ENCODE results near the gene IL20RB.

The IL20RB gene, protein sequence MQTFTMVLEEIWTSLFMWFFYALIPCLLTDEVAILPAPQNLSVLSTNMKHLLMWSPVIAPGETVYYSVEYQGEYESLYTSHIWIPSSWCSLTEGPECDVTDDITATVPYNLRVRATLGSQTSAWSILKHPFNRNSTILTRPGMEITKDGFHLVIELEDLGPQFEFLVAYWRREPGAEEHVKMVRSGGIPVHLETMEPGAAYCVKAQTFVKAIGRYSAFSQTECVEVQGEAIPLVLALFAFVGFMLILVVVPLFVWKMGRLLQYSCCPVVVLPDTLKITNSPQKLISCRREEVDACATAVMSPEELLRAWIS

GRCh38 chr3:136957751-136958288, at the start of gene IL20RB:
Gene IL20RB (plus strand): TSS chr3:136957983. CDS start chr3:136958114, 131 bp downstream.
- Histone ChIP-seq H3K4me1 (ENCODE audit: control insufficient read depth, insufficient read depth, low read length) (no peaks in the 10 kb centered on the region), H3K36me3 (ENCODE audit: control insufficient read depth, insufficient read depth, low read length) (no peaks in the 10 kb centered on the region), H3K27ac (ENCODE audit: low read depth, low read length) (no peak within 1 kb of the TSS), H3K9ac (ENCODE audit: low read length) (no peak within 1 kb of the TSS), H3K4me3 (ENCODE audit: low read length) (no peak within 1 kb of the TSS), H3K27me3 (ENCODE audit: control insufficient read depth, insufficient read depth, low read length) (no peaks in the 10 kb centered on the region)

DNA sequence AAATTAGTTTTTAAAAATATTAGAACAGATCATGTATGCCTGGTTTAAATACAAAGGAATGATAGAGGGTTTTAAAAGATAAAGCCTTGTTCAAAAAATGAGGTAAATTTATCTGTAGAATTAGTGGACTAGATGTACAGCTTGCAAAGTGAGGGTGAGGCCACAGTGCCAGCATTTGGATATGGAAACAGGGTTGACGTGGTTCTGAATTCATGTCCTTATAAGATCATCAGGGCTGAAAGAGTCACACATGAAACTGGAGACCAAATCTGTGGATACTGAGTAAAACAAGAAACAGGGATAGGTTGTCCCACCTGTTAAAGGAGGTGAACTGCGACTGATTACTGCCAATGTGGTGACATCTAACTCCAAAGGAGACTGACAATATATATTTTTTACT, 49.5 kb upstream of the IL20RB start:
- H3K9ac ChIP-seq (ENCODE audit: low read length) = no peak overlapping the region
- H3K4me3 ChIP-seq (ENCODE audit: low read length) = no peak overlapping the region
- H3K36me3 ChIP-seq (ENCODE audit: control insufficient read depth, insufficient read depth, low read length) = no peaks in the 10 kb centered on the region
- H3K4me1 ChIP-seq (ENCODE audit: control insufficient read depth, insufficient read depth, low read length) = no peaks in the 10 kb centered on the region
- no peaks in the 10 kb centered on the region for H3K27me3 ChIP-seq (ENCODE audit: control insufficient read depth, insufficient read depth, low read length)
- no peak overlapping the region for H3K27ac ChIP-seq (ENCODE audit: low read depth, low read length)

GRCh38 chr3:136909187-136909586, 48.6 kb upstream of the IL20RB start:
- Histone ChIP-seq H3K27ac (ENCODE audit: low read depth, low read length) (no peak overlapping the region), H3K36me3 (ENCODE audit: control insufficient read depth, insufficient read depth, low read length) (no peaks in the 10 kb centered on the region), H3K9ac (ENCODE audit: low read length) (no peak overlapping the region), H3K27me3 (ENCODE audit: control insufficient read depth, insufficient read depth, low read length) (no peaks in the 10 kb centered on the region), H3K4me3 (ENCODE audit: low read length) (no peak overlapping the region), H3K4me1 (ENCODE audit: control insufficient read depth, insufficient read depth, low read length) (no peaks in the 10 kb centered on the region)

GRCh38 chr3:136910697-136911096, 47.1 kb upstream of the IL20RB start:
- H3K27ac ChIP-seq (ENCODE audit: low read depth, low read length) = no peak overlapping the region
- no peak overlapping the region for H3K4me3 ChIP-seq (ENCODE audit: low read length)
- no peaks in the 10 kb centered on the region for H3K27me3 ChIP-seq (ENCODE audit: control insufficient read depth, insufficient read depth, low read length)
- no peak overlapping the region for H3K9ac ChIP-seq (ENCODE audit: low read length)
- no peaks in the 10 kb centered on the region for H3K4me1 ChIP-seq (ENCODE audit: control insufficient read depth, insufficient read depth, low read length)
- no peaks in the 10 kb centered on the region for H3K36me3 ChIP-seq (ENCODE audit: control insufficient read depth, insufficient read depth, low read length)

DNA sequence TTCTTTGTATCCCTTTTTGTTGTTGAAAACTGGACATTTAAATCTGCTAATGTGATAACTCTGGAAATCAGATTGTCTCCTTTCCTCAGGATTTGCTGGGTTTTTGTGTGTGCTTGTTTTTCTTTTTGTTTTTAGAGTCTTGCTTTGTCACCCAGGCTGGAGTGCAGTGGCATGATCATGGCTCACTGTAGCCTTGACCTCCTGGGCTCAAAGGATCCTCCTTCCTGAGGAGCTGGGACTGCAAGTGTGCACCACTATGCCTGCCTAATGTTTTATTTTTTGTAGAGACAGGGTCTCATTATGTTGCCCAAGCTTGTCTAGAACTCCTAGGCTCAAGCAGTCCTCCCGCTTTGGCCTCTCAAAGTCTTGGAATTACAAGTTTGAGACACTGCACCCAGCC, 44.6 kb upstream of the IL20RB start:
- Histone ChIP-seq H3K27me3 (ENCODE audit: control insufficient read depth, insufficient read depth, low read length) (no peaks in the 10 kb centered on the region), H3K4me3 (ENCODE audit: low read length) (no peak overlapping the region), H3K4me1 (ENCODE audit: control insufficient read depth, insufficient read depth, low read length) (no peaks in the 10 kb centered on the region), H3K27ac (ENCODE audit: low read depth, low read length) (no peak overlapping the region), H3K9ac (ENCODE audit: low read length) (no peak overlapping the region), H3K36me3 (ENCODE audit: control insufficient read depth, insufficient read depth, low read length) (no peaks in the 10 kb centered on the region)

DNA sequence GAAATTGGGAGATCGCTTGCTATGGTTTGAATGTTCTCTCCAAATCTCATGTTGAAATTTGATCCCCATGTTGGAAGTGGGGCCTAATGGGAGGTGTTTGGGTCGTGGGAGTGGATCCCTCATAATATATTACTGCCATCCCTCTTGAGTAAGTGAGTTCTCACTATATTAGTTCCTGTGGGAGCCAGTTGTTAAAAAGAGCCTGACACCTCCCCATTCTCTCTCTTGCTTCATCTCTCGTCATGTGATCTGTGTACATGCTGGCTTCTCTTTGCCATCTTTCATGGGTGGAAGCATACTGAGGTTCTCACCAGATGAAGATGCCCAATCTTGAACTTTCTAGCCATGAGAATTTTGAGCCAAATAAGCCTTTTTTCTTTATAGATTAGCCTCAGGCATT, 43.0 kb upstream of the IL20RB start:
- no peak overlapping the region for H3K27ac ChIP-seq (ENCODE audit: low read depth, low read length)
- H3K4me1 ChIP-seq (ENCODE audit: control insufficient read depth, insufficient read depth, low read length) = no peaks in the 10 kb centered on the region
- no peaks in the 10 kb centered on the region for H3K36me3 ChIP-seq (ENCODE audit: control insufficient read depth, insufficient read depth, low read length)
- no peak overlapping the region for H3K4me3 ChIP-seq (ENCODE audit: low read length)
- H3K27me3 ChIP-seq (ENCODE audit: control insufficient read depth, insufficient read depth, low read length) = no peaks in the 10 kb centered on the region
- no peak overlapping the region for H3K9ac ChIP-seq (ENCODE audit: low read length)

GRCh38 chr3:136916223-136916622, 41.6 kb upstream of the IL20RB start:
- no peak overlapping the region for H3K4me3 ChIP-seq (ENCODE audit: low read length)
- no peak overlapping the region for H3K9ac ChIP-seq (ENCODE audit: low read length)
- no peaks in the 10 kb centered on the region for H3K36me3 ChIP-seq (ENCODE audit: control insufficient read depth, insufficient read depth, low read length)
- H3K27me3 ChIP-seq (ENCODE audit: control insufficient read depth, insufficient read depth, low read length) = no peaks in the 10 kb centered on the region
- no peaks in the 10 kb centered on the region for H3K4me1 ChIP-seq (ENCODE audit: control insufficient read depth, insufficient read depth, low read length)
- H3K27ac ChIP-seq (ENCODE audit: low read depth, low read length) = no peak overlapping the region

GRCh38 chr3:136919799-136920580, 37.8 kb upstream of the IL20RB start:
- Histone ChIP-seq H3K27me3 (ENCODE audit: control insufficient read depth, insufficient read depth, low read length) (no peaks in the 10 kb centered on the region), H3K9ac (ENCODE audit: low read length) (no peak overlapping the region), H3K4me3 (ENCODE audit: low read length) (no peak overlapping the region), H3K4me1 (ENCODE audit: control insufficient read depth, insufficient read depth, low read length) (no peaks in the 10 kb centered on the region), H3K36me3 (ENCODE audit: control insufficient read depth, insufficient read depth, low read length) (no peaks in the 10 kb centered on the region), H3K27ac (ENCODE audit: low read depth, low read length) (no peak overlapping the region)

DNA sequence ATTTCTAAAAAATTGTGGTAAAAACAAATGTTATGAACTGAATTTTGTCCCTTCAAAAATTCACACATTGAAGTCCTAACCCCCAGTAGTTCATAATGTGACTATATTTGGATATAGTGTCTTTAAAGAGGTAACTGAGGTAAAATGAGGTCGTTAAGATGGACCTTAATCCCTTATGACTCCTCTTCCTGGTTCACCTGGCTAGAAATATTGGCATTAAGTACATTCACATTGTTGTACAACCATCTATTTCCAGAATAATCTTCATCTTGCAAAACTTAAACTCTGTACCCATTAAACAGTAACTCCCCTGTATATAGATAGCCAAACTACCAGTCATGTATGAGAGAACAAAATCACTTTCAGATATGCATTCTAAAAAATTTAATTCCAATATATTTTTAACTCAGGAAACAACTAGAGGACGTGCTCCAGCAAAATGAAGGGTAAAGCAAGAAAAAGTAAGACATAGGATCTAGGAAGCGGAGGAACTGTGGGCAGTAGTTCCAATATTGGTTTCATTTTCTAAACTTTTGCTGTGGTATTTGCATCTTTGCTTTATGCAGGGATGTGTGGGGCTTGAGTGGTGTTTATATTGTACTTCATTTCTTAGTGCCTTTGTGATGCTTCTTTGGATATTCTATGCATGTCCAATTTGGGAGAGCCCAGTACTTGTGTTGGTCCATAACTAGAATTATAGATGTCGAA, 36.7 kb upstream of the IL20RB start:
- no peak overlapping the region for H3K4me3 ChIP-seq (ENCODE audit: low read length)

DNA sequence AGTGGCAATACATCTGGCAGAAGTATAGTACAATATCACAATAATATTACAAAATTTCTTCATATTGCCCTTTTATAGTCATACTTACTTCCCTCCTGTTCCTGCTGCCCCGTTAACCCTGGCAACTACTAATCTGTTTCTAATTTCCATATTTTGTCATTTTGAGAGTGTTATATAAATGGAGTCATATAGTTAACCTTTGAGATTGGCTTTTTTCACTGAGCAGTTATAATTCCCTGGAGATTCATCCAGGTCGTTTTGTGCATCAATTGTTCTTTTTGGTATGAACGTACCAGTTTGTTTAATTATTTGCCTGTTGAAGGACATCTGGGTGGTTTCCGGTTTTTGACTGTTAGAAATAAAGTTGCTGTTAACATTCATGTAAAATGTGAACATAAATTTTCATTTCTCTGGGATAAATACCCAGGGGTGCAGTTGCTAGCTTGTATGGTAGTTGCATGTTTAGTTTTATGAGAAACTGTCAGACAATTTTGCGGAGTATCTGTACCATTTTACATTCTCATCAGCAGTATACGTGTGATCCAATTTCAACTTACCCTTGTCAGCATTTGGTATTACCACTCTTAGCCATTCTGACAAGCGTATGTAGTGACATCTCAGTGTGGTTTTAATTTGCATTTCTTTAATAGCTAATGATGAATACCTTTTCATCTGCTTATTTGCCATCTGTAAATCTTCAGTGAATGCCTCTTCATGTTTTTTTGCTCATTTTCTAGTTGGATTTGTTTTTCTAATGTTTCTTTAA, 32.2 kb upstream of the IL20RB start:
- Histone ChIP-seq H3K4me1 (ENCODE audit: control insufficient read depth, insufficient read depth, low read length) (peaks cover 2% of the 10 kb centered on the region), H3K27me3 (ENCODE audit: control insufficient read depth, insufficient read depth, low read length) (no peaks in the 10 kb centered on the region), H3K9ac (ENCODE audit: low read length) (no peak overlapping the region), H3K27ac (ENCODE audit: low read depth, low read length) (no peak overlapping the region), H3K36me3 (ENCODE audit: control insufficient read depth, insufficient read depth, low read length) (no peaks in the 10 kb centered on the region), H3K4me3 (ENCODE audit: low read length) (no peak overlapping the region)

More for the DNA sequence above, 36.7 kb upstream of the IL20RB start:
- no peak overlapping the region for H3K27ac ChIP-seq (ENCODE audit: low read depth, low read length)
- H3K36me3 ChIP-seq (ENCODE audit: control insufficient read depth, insufficient read depth, low read length) = no peaks in the 10 kb centered on the region
- no peaks in the 10 kb centered on the region for H3K27me3 ChIP-seq (ENCODE audit: control insufficient read depth, insufficient read depth, low read length)
- H3K4me1 ChIP-seq (ENCODE audit: control insufficient read depth, insufficient read depth, low read length) = no peaks in the 10 kb centered on the region
- no peak overlapping the region for H3K9ac ChIP-seq (ENCODE audit: low read length)

DNA sequence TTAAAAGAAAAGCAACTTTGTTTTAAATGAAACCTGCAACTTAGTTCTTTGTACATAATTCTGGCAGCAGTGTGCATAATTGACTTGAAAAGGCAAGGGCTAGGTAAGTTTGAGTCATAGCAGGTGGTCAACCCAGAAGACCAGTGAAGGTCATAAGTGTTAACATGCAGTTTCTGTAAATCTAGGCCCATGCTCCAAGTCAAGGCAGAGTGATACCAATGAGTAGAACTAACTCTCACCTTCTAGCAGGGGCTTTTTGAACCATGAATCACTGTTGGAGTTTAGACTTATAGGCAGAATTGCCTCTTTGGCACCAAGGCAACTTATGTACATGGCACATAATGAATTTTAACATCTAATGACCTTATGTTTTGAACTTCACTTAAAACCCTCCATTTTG, 29.5 kb upstream of the IL20RB start:
- Histone ChIP-seq H3K4me3 (ENCODE audit: low read length) (no peak overlapping the region), H3K27me3 (ENCODE audit: control insufficient read depth, insufficient read depth, low read length) (no peaks in the 10 kb centered on the region), H3K27ac (ENCODE audit: low read depth, low read length) (no peak overlapping the region), H3K4me1 (ENCODE audit: control insufficient read depth, insufficient read depth, low read length) (peaks cover 3% of the 10 kb centered on the region), H3K9ac (ENCODE audit: low read length) (no peak overlapping the region), H3K36me3 (ENCODE audit: control insufficient read depth, insufficient read depth, low read length) (no peaks in the 10 kb centered on the region)
